ENCODE measurements around the gene ARFGAP1. TPM values are rescaled to one million over a fixed set of nuclear protein-coding genes. Genes with fewer than 3 reads are reported as not detected.

The ARFGAP1 gene
- total RNA-seq, 1 donor from 2014 or later, result 128 TPM

DNA sequence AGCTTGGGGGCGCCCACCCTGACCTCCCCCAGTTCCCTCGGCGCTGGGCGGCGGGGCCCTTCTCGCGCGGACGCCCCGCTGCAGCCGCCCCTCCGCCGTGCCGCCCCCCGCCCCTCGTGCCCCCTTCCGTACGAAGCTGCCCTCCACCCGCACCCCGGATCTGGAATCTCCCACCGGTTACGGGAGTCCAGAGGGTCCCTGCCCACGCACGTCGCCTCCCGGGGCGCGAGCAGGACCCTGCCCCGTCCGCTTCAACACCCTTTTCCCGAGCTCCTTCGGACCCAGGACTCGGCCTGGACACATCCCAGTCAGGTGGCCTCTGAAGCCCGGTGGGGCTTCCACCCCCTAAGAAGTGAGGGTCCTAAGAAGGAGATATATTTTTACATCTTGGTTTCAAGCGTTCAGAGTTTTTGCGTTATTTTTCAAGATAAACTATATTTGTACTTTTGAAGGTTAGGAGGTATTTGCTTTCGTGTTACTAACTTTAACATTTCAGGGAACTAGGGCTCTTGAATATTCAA, 506 bp downstream of the ARFGAP1 start:
- TF ChIP-seq, protein P1, sequence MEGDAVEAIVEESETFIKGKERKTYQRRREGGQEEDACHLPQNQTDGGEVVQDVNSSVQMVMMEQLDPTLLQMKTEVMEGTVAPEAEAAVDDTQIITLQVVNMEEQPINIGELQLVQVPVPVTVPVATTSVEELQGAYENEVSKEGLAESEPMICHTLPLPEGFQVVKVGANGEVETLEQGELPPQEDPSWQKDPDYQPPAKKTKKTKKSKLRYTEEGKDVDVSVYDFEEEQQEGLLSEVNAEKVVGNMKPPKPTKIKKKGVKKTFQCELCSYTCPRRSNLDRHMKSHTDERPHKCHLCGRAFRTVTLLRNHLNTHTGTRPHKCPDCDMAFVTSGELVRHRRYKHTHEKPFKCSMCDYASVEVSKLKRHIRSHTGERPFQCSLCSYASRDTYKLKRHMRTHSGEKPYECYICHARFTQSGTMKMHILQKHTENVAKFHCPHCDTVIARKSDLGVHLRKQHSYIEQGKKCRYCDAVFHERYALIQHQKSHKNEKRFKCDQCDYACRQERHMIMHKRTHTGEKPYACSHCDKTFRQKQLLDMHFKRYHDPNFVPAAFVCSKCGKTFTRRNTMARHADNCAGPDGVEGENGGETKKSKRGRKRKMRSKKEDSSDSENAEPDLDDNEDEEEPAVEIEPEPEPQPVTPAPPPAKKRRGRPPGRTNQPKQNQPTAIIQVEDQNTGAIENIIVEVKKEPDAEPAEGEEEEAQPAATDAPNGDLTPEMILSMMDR (conservative IDR thresholded peaks at IDR 0.05), result no peak
- peak overlapping the region; percentile 66 for H3K27ac Mint-ChIP-seq (ENCODE audit: unreplicated experiment)
- no peak for DNase-seq (ENCODE audit: low read depth, low spot score)
- H3K4me1 Mint-ChIP-seq, result peaks cover 21% of the 10 kb centered on the region
- H3K9me3 Mint-ChIP-seq, result no peaks in the 10 kb centered on the region
- H3K27me3 Mint-ChIP-seq (ENCODE audit: low read depth), result no peaks in the 10 kb centered on the region
- H3K4me3 Mint-ChIP-seq, result peak overlapping the region; percentile 92
- H3K36me3 Mint-ChIP-seq (ENCODE audit: low read depth), result no peaks in the 10 kb centered on the region

DNA sequence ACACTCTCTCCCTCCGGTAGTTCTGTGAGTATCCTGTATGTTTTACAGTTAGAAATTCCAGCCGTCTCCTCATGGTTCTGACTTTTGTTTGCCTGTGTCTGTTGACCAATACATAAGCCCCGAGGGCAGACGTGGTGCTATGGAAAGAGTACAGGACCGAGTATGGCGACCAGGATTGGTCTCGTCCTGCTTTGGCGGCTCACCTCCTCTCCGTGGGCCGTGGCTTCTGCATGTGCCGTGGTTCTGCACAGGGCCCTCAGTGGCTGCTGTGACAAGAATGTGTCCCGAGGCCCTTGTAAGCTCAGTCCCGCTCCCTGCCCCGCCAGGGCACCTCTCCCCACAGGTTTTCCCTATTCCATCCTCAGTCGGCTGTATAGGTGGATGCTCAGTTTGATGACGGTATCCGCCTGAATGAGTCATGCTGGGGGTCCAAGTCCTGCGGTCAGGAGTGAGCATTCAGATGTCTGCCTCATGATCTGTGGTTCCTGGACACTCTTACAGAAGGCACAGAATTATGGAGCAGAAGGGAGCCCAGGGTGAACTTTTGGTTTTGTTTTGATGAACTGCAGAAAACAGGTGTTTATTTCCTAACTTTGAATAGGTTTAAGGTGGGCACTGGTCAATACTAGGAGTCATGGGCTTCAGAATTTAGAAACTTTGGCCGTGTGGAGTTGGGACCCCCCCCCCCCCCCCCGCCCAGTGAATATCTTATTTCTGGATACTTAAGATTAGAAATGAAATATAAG, 1.2 kb downstream of the ARFGAP1 start:
- Mint-ChIP-seq H3K4me1 (peaks cover 14% of the 10 kb centered on the region), H3K9me3 (no peaks in the 10 kb centered on the region)
- no peak for DNase-seq (ENCODE audit: low read depth, low spot score)

DNA sequence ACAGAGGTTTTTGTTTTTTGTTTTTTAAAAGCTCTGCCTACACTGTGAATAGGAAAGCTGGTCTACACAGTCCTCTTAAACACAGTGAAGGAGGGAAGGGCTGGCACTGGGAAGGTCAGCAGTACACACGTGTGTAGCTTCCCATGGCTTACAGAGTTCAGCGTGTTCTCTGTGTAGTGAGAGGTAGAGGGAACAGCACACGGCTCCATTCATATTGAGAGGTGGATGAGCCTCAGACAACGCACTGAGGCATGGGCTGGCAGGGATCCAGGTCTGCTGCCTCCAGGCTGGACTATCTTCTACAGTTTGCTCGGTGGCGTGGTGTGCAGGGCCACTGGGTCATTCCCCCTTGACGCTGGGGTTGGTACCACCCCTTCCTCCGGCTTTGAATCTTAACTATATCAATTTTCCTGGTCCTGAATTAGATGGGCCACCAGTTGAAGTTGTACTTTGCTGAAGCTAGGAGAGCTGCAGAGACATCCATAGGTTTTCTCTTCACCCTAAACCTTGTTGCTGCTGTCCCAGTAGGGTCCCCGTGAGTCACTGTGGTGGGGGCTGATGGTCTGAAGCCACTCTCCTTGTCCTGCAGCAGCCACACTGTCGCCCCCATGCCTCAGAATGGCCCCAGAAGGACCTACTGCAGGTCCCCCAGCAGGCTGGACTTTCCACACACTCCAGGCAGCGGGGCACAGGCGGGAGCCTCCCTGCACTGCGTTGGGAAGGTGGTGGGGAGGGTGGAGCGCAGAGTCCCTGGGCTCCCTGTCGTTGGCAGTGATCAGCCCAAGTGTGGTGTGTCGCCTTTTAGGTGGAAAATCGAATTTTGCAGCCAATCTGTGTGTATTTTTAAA, 2.0 kb downstream of the ARFGAP1 start:
- Mint-ChIP-seq H3K4me3 (peak overlapping the region; percentile 74), H3K36me3 (ENCODE audit: low read depth) (no peaks in the 10 kb centered on the region), H3K4me1 (peaks cover 14% of the 10 kb centered on the region), H3K27me3 (ENCODE audit: low read depth) (no peaks in the 10 kb centered on the region), H3K27ac (ENCODE audit: unreplicated experiment) (no peak overlapping the region), H3K9me3 (no peaks in the 10 kb centered on the region)
- TF ChIP-seq, protein P1 (conservative IDR thresholded peaks at IDR 0.05), result no peak
- no peak for DNase-seq (ENCODE audit: low read depth, low spot score)

More for the DNA sequence above, 1.2 kb downstream of the ARFGAP1 start:
- H3K4me3 Mint-ChIP-seq, result peak overlapping the region; percentile 92
- H3K27ac Mint-ChIP-seq (ENCODE audit: unreplicated experiment), result peak overlapping the region; percentile 66
- H3K27me3 Mint-ChIP-seq (ENCODE audit: low read depth), result no peaks in the 10 kb centered on the region
- TF ChIP-seq, protein P1 (conservative IDR thresholded peaks at IDR 0.05), result no peak
- no peaks in the 10 kb centered on the region for H3K36me3 Mint-ChIP-seq (ENCODE audit: low read depth)

DNA sequence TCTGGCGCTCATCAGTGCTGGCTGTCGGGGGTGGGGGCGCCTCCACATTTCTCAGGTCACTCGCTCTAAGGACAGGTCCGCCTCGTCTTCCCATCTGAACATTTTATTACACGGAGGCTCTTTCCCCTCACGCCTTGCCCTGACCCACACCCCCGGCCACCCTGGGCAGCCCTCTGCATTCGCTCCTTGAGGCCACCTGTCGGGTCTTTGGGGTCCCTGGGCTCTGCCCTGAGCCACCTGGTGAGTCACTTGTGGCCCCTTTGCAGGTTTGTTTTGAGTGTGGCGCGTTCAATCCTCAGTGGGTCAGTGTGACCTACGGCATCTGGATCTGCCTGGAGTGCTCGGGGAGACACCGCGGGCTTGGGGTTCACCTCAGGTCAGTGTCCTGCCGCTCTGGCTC, 3.2 kb downstream of the ARFGAP1 start:
- DNase-seq (ENCODE audit: low read depth, low spot score), result no peak
- no peaks in the 10 kb centered on the region for H3K36me3 Mint-ChIP-seq (ENCODE audit: low read depth)
- TF ChIP-seq, protein P1 (conservative IDR thresholded peaks at IDR 0.05), result no peak
- H3K4me3 Mint-ChIP-seq, result peak overlapping the region; percentile 74
- no peak overlapping the region for H3K27ac Mint-ChIP-seq (ENCODE audit: unreplicated experiment)
- peaks cover 14% of the 10 kb centered on the region for H3K4me1 Mint-ChIP-seq
- no peaks in the 10 kb centered on the region for H3K9me3 Mint-ChIP-seq
- no peaks in the 10 kb centered on the region for H3K27me3 Mint-ChIP-seq (ENCODE audit: low read depth)

DNA sequence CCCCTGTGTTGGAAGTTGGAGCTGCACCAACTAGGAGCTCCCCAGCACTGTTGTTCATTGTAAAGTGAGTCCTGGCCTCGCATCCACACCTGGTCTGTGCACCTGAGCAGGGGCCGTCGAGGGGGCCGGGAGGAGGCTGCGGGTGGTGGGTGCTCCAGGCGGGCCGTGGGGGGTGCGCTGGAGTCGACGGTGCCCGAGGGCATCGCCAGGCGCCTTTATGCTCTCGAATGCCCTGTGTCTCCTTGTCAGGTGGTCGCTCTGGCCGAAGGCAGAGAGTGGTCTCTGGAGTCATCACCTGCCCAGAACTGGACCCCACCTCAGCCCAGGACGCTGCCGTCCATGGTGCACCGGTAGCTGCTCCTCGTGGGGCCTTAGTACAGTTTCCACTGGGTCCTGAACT, 4.3 kb downstream of the ARFGAP1 start:
- no peaks in the 10 kb centered on the region for H3K9me3 Mint-ChIP-seq
- H3K36me3 Mint-ChIP-seq (ENCODE audit: low read depth), result no peaks in the 10 kb centered on the region
- no peak overlapping the region for H3K27ac Mint-ChIP-seq (ENCODE audit: unreplicated experiment)
- no peak for DNase-seq (ENCODE audit: low read depth, low spot score)
- H3K4me1 Mint-ChIP-seq, result peaks cover 8% of the 10 kb centered on the region
- no peaks in the 10 kb centered on the region for H3K27me3 Mint-ChIP-seq (ENCODE audit: low read depth)
- TF ChIP-seq, protein P1 (conservative IDR thresholded peaks at IDR 0.05), result no peak
- H3K4me3 Mint-ChIP-seq, result peak overlapping the region; percentile 74
